OCI-LY1 (cell line): ENCODE data around the gene TMEM200B.

Experiments used
- H2AFZ ChIP-seq: fragments of 200-600 bp; sonication (generic), shearing (Covaris generic); 2 replicates; pipeline ENCODE4 v1.6.0; 2014; ENCODE audit warnings: antibody characterized with exemption, mild to moderate bottlenecking, low read length
- H3F3A ChIP-seq: fragments of 200-600 bp; sonication (generic), shearing (Covaris generic); 2 replicates; pipeline ENCODE4 v1.6.0; 2014; ENCODE audit warnings: mild to moderate bottlenecking, antibody characterized with exemption, low read length, moderate library complexity; ENCODE audit not compliant: insufficient read depth
- H3K27ac ChIP-seq: fragments of 200-600 bp; sonication (generic); 2 replicates; pipeline ENCODE4 v1.5.1; 2014; ENCODE audit warnings: low read length, mixed run types, mild to moderate bottlenecking, low read depth; ENCODE audit not compliant: poor library complexity, severe bottlenecking
- H3K27me3 ChIP-seq: fragments of 200-600 bp; sonication (generic); 2 replicates; pipeline ENCODE4 v1.6.0; 2014; ENCODE audit warnings: antibody characterized with exemption, mild to moderate bottlenecking, low read length, moderate library complexity; ENCODE audit not compliant: insufficient read depth
- H3K36me3 ChIP-seq: fragments of 200-600 bp; sonication (generic); 2 replicates; pipeline ENCODE4 v1.6.1; 2014; ENCODE audit warnings: mild to moderate bottlenecking, antibody characterized with exemption, low read length, moderate library complexity, mixed read lengths; ENCODE audit not compliant: insufficient read depth
- H3K4me1 ChIP-seq: fragments of 200-600 bp; sonication (generic); 2 replicates; pipeline ENCODE4 v1.5.1; 2014; ENCODE audit warnings: mild to moderate bottlenecking, low read length, moderate library complexity; ENCODE audit not compliant: insufficient read depth, severe bottlenecking
- H3K4me2 ChIP-seq: fragments of 200-600 bp; sonication (generic), shearing (Covaris generic); 2 replicates; pipeline ENCODE4 v1.6.1; 2014; ENCODE audit warnings: low read length
- H3K4me3 ChIP-seq: fragments of 200-600 bp; sonication (generic); 2 replicates; pipeline ENCODE4 v1.5.1; 2014; ENCODE audit warnings: low read length, low read depth, mild to moderate bottlenecking, mixed read lengths; ENCODE audit not compliant: poor library complexity, severe bottlenecking
- H3K79me2 ChIP-seq: fragments of 200-600 bp; shearing (Covaris generic); 2 replicates; pipeline ENCODE4 v1.6.1; 2016; ENCODE audit warnings: mixed run types, low read length, mixed read lengths; ENCODE audit not compliant: insufficient read depth
- H3K9ac ChIP-seq: fragments of 200-600 bp; sonication (generic), shearing (Covaris generic); 2 replicates; pipeline ENCODE4 v1.6.1; 2014; ENCODE audit warnings: mild to moderate bottlenecking, low read length, mixed read lengths
- H3K9me2 ChIP-seq: fragments of 200-600 bp; sonication (generic), shearing (Covaris generic); 2 replicates; pipeline ENCODE4 v1.6.1; 2014; ENCODE audit warnings: low read depth, mild to moderate bottlenecking, low read length, mixed read lengths
- H3K9me3 ChIP-seq: fragments of 200-600 bp; shearing (Covaris generic); 2 replicates; pipeline ENCODE4 v1.6.1; 2014; ENCODE audit warnings: low read length, mixed read lengths
- H4K20me1 ChIP-seq: fragments of 200-600 bp; sonication (generic), shearing (Covaris generic); 2 replicates; pipeline ENCODE4 v1.6.0; 2016; ENCODE audit warnings: mild to moderate bottlenecking, low read length; ENCODE audit not compliant: insufficient read depth
- CTCF ChIP-seq: fragments of 200-600 bp; sonication (generic), shearing (Covaris generic); IDR thresholded peaks from 2 replicates; pipeline ENCODE4 v1.5.1; 2017; ENCODE audit warnings: mild to moderate bottlenecking, antibody characterized with exemption, low read length, moderate library complexity, mixed read lengths
- EZH2 ChIP-seq: fragments of 200-600 bp; sonication (generic), shearing (Covaris generic); IDR thresholded peaks from 2 replicates; pipeline ENCODE4 v1.8.0; 2017; ENCODE audit warnings: borderline replicate concordance, mixed run types, mild to moderate bottlenecking, antibody characterized with exemption, low read length, moderate library complexity, mixed read lengths

The TMEM200B gene

GRCh38 chr1:29105822-29106221 lies 17.9 kb downstream of the TMEM200B start:
- Histone ChIP-seq H4K20me1 (no peaks in the 10 kb centered on the region), H3K9ac (no peak overlapping the region), H3K9me3 (no peaks in the 10 kb centered on the region), H3K4me2 (no peak overlapping the region), H3K79me2 (no peaks in the 10 kb centered on the region), H3K27me3 (no peaks in the 10 kb centered on the region), H3K4me1 (no peaks in the 10 kb centered on the region), H3K27ac (no peak overlapping the region), H3K36me3 (peaks cover 40% of the 10 kb centered on the region), H3F3A (no peaks in the 10 kb centered on the region), H3K4me3 (no peak overlapping the region), H2AFZ (no peak overlapping the region), H3K9me2 (no peaks in the 10 kb centered on the region)
- TF ChIP-seq EZH2 (no peak), CTCF (no peak)

GRCh38 chr1:29100487-29100886 lies 23.2 kb downstream of the TMEM200B start:
- Histone ChIP-seq H3K9me2 (no peaks in the 10 kb centered on the region), H3K79me2 (no peaks in the 10 kb centered on the region), H2AFZ (no peak overlapping the region), H3K4me1 (no peaks in the 10 kb centered on the region), H3K36me3 (peaks cover 68% of the 10 kb centered on the region), H3K27me3 (no peaks in the 10 kb centered on the region), H4K20me1 (no peaks in the 10 kb centered on the region), H3K4me3 (no peak overlapping the region), H3K4me2 (no peak overlapping the region), H3F3A (no peaks in the 10 kb centered on the region), H3K9ac (no peak overlapping the region), H3K27ac (no peak overlapping the region), H3K9me3 (no peaks in the 10 kb centered on the region)
- TF ChIP-seq CTCF (no peak), EZH2 (no peak)

- Histone ChIP-seq H4K20me1 (no peaks in the 10 kb centered on the region), H3K9me3 (no peaks in the 10 kb centered on the region), H3K27me3 (no peaks in the 10 kb centered on the region), H3K9me2 (no peaks in the 10 kb centered on the region), H3K4me2 (no peak overlapping the region), H3K4me3 (no peak overlapping the region), H3K4me1 (no peaks in the 10 kb centered on the region), H3F3A (no peaks in the 10 kb centered on the region), H3K9ac (no peak overlapping the region), H3K36me3 (peaks cover 62% of the 10 kb centered on the region), H2AFZ (no peak overlapping the region), H3K79me2 (no peaks in the 10 kb centered on the region), H3K27ac (no peak overlapping the region)
- TF ChIP-seq EZH2 (no peak), CTCF (no peak)
Measured at GRCh38 chr1:29099286-29099685, 24.4 kb downstream of the TMEM200B start.
